ENCODE results near the gene PRR13. TPM values are rescaled to one million over a fixed set of nuclear protein-coding genes. Genes with fewer than 3 reads are reported as not detected.

Gene PRR13
- total and polyA plus RNA-seq, 2 donors (not counting 1 experiment from before 2014, with no cell fraction given), result 108 to 213 TPM

- Histone ChIP-seq H3K79me2 (ENCODE audit: control insufficient read depth, insufficient read depth, low read length) (peaks cover 98% of the 10 kb centered on the region), H3K4me3 (ENCODE audit: control extremely low read depth in 1 of 5, extremely low read depth in 1 of 5, insufficient read depth in 1 of 5, low read depth in 2 of 5, low read length in 4 of 5) (no peak overlapping the region), H3K4me2 (replicated peaks; ENCODE audit: low read depth, low read length, poor library complexity, severe bottlenecking) (no peak overlapping the region), H3K9ac (ENCODE audit: low read length) (no peak overlapping the region), H3K9me3 (ENCODE audit: control extremely low read depth in 1 of 3, control insufficient read depth in 2 of 3, insufficient read depth in 1 of 3, low read length in 2 of 3) (no peaks in the 10 kb centered on the region), H3K27ac (ENCODE audit: low read length in 2 of 2) (no peak overlapping the region), H3K36me3 (replicated peaks in 1 of 2; ENCODE audit: control extremely low read depth in 1 of 2, control insufficient read depth in 1 of 2, extremely low read depth in 1 of 2, insufficient read depth in 2 of 2, low read length in 1 of 2) (peaks cover 7 to 97% of the 10 kb centered on the region in 2 experiments), H3K27me3 (replicated peaks in 1 of 4; ENCODE audit: control extremely low read depth in 1 of 4, control insufficient read depth in 3 of 4, insufficient read depth in 4 of 4, low read length in 3 of 4) (no peaks in the 10 kb centered on the region), H3K4me1 (ENCODE audit: control insufficient read depth in 2 of 2, insufficient read depth in 2 of 2, low read length in 2 of 2) (no peaks in the 10 kb centered on the region), H4K20me1 (ENCODE audit: control insufficient read depth, insufficient read depth, low read length, poor library complexity, severe bottlenecking) (peaks cover 99% of the 10 kb centered on the region), H2AFZ (ENCODE audit: insufficient read depth, low read depth, low read length, poor library complexity, severe bottlenecking) (no peak overlapping the region)
- Mint-ChIP-seq H3K4me1 (peaks cover 8% of the 10 kb centered on the region), H3K27me3 (no peaks in the 10 kb centered on the region), H3K4me3 (no peak overlapping the region), H3K27ac (no peak overlapping the region), H3K9me3 (ENCODE audit: insufficient read depth) (no peaks in the 10 kb centered on the region)
- no peak for TF ChIP-seq EZH2 (IDR thresholded peaks at IDR 0.05; ENCODE audit: borderline replicate concordance, insufficient read depth, low read depth, low read length, poor library complexity, severe bottlenecking)
- TF ChIP-seq, protein P1, sequence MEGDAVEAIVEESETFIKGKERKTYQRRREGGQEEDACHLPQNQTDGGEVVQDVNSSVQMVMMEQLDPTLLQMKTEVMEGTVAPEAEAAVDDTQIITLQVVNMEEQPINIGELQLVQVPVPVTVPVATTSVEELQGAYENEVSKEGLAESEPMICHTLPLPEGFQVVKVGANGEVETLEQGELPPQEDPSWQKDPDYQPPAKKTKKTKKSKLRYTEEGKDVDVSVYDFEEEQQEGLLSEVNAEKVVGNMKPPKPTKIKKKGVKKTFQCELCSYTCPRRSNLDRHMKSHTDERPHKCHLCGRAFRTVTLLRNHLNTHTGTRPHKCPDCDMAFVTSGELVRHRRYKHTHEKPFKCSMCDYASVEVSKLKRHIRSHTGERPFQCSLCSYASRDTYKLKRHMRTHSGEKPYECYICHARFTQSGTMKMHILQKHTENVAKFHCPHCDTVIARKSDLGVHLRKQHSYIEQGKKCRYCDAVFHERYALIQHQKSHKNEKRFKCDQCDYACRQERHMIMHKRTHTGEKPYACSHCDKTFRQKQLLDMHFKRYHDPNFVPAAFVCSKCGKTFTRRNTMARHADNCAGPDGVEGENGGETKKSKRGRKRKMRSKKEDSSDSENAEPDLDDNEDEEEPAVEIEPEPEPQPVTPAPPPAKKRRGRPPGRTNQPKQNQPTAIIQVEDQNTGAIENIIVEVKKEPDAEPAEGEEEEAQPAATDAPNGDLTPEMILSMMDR (IDR thresholded peaks at IDR 0.05), result no peak
- POLR2A ChIA-PET, result no interaction called here
- CTCF ChIA-PET, result no interaction called here
- ATAC-seq (ENCODE audit: low read depth) (no peak), DNase-seq (no peak)
- WGBS (ENCODE audit: insufficient coverage), result 86% methylated on average over 2 of the region's 3 CpGs
- intact Hi-C loops (cut with micrococcal nuclease), result no loop called here
These were observed 19.5 kb downstream of the PRR13 start for GRCh38 chr12:53461059-53461458.

GRCh38 chr12:53461591-53461990 is 20.1 kb downstream of the PRR13 start:
- intact Hi-C loops (cut with micrococcal nuclease), result no loop called here
- peaks cover 99% of the 10 kb centered on the region for H4K20me1 ChIP-seq (ENCODE audit: control insufficient read depth, insufficient read depth, low read length, poor library complexity, severe bottlenecking)
- no peaks in the 10 kb centered on the region for H3K4me1 ChIP-seq (ENCODE audit: control insufficient read depth in 2 of 2, insufficient read depth in 2 of 2, low read length in 2 of 2)
- no peak overlapping the region for H3K27ac ChIP-seq (ENCODE audit: low read length in 2 of 2)
- no peak for TF ChIP-seq EZH2 (IDR thresholded peaks at IDR 0.05; ENCODE audit: borderline replicate concordance, insufficient read depth, low read depth, low read length, poor library complexity, severe bottlenecking)
- TF ChIP-seq, protein P1 (IDR thresholded peaks at IDR 0.05), result no peak
- H3K79me2 ChIP-seq (ENCODE audit: control insufficient read depth, insufficient read depth, low read length), result peaks cover 98% of the 10 kb centered on the region
- Mint-ChIP-seq H3K4me1 (peaks cover 8% of the 10 kb centered on the region), H3K27me3 (no peaks in the 10 kb centered on the region), H3K4me3 (no peak overlapping the region), H3K9me3 (ENCODE audit: insufficient read depth) (no peaks in the 10 kb centered on the region), H3K27ac (no peak overlapping the region)
- ChIA-PET POLR2A (no interaction called here), CTCF (no interaction called here)
- no peak for ATAC-seq (ENCODE audit: low read depth)
- H3K9ac ChIP-seq (ENCODE audit: low read length), result no peak overlapping the region
- no peaks in the 10 kb centered on the region for H3K9me3 ChIP-seq (ENCODE audit: control extremely low read depth in 1 of 3, control insufficient read depth in 2 of 3, insufficient read depth in 1 of 3, low read length in 2 of 3)
- H3K4me3 ChIP-seq (ENCODE audit: control extremely low read depth in 1 of 5, extremely low read depth in 1 of 5, insufficient read depth in 1 of 5, low read depth in 2 of 5, low read length in 4 of 5), result no peak overlapping the region
- 94% methylated on average over 7 of the region's 8 CpGs for WGBS (ENCODE audit: insufficient coverage)
- no peaks in the 10 kb centered on the region for H3K27me3 ChIP-seq (replicated peaks in 1 of 4; ENCODE audit: control extremely low read depth in 1 of 4, control insufficient read depth in 3 of 4, insufficient read depth in 4 of 4, low read length in 3 of 4)
- no peak for DNase-seq
- H3K36me3 ChIP-seq (replicated peaks in 1 of 2; ENCODE audit: control extremely low read depth in 1 of 2, control insufficient read depth in 1 of 2, extremely low read depth in 1 of 2, insufficient read depth in 2 of 2, low read length in 1 of 2), result peaks cover 4 to 98% of the 10 kb centered on the region in 2 experiments
- no peak overlapping the region for H3K4me2 ChIP-seq (replicated peaks; ENCODE audit: low read depth, low read length, poor library complexity, severe bottlenecking)
- H2AFZ ChIP-seq (ENCODE audit: insufficient read depth, low read depth, low read length, poor library complexity, severe bottlenecking), result no peak overlapping the region
